ENCODE results near the gene DRD4.

DNA sequence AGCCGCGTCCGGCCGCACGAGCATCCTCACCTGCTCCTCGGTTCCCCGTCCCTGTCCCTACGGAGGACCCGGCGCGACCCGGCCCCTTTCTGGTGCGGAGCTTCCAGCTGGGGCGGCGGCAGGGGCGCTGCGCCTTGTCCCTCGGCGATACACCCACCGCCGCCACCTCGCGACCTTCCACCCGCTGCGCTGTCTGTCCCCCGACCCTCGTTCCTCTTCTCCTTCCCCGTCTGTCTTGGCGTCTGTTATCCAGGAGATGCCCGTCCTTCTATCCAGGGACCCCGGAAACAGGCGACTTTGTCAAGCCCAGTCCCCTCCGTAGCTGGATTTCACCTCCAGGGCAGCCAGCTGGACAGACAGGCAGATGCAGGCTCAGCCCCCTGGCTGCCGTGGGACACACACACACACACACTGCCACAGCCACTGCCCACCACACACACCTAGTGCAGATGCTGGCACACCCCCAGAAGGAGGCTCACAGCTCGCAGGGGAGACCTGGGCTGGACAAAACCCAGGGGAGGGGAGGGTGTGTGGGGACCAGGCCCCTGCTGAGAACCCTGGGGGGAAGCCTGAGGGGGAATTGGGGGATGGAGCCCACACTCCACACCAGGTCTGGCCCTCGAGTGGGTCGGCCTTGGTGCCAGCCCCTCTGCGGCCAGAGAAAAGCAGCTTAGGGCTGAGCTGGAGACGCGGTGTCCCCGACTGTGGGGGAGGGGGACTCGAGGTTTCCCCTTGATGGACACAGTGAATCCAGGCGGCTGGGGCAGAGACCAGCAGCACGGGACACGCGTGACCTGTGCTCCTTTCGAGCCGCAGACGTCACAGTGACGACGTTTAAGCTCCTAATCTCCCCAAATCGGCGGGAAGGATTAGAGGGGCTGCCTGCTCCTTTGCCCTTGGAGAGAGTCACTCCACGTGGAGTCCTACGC is 788 bp downstream of the DRD4 start:
- TF ChIP-seq POLR2A (IDR thresholded peaks at IDR 0.05) = no peak
- TF ChIP-seq, protein P1, sequence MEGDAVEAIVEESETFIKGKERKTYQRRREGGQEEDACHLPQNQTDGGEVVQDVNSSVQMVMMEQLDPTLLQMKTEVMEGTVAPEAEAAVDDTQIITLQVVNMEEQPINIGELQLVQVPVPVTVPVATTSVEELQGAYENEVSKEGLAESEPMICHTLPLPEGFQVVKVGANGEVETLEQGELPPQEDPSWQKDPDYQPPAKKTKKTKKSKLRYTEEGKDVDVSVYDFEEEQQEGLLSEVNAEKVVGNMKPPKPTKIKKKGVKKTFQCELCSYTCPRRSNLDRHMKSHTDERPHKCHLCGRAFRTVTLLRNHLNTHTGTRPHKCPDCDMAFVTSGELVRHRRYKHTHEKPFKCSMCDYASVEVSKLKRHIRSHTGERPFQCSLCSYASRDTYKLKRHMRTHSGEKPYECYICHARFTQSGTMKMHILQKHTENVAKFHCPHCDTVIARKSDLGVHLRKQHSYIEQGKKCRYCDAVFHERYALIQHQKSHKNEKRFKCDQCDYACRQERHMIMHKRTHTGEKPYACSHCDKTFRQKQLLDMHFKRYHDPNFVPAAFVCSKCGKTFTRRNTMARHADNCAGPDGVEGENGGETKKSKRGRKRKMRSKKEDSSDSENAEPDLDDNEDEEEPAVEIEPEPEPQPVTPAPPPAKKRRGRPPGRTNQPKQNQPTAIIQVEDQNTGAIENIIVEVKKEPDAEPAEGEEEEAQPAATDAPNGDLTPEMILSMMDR (IDR thresholded peaks at IDR 0.05 in 4 of 5, conservative IDR thresholded peaks at IDR 0.05 in 1 of 5) = no peak
